ENCODE measurements around the gene SYNDIG1. TPM values are rescaled to one million over a fixed set of nuclear protein-coding genes. Genes with fewer than 3 reads are reported as not detected.

The SYNDIG1 gene
- total and polyA plus RNA-seq, 2 donors (not counting 1 experiment from before 2014, with no cell fraction given) = not detected

- DNase-seq (no peak), ATAC-seq (ENCODE audit: low read depth) (no peak)
- intact Hi-C loops (cut with micrococcal nuclease) = no loop called here
- H3K4me3 Mint-ChIP-seq = no peak overlapping the region
- no peak overlapping the region for H2AFZ ChIP-seq (ENCODE audit: insufficient read depth, low read depth, low read length, poor library complexity, severe bottlenecking)
- H3K4me3 ChIP-seq (ENCODE audit: control extremely low read depth in 1 of 5, extremely low read depth in 1 of 5, insufficient read depth in 1 of 5, low read depth in 2 of 5, low read length in 4 of 5) = no peak overlapping the region
- peaks cover 0 to 4% (median 0%) of the 10 kb centered on the region in 3 donors for H3K9me3 ChIP-seq (ENCODE audit: control extremely low read depth in 1 of 3, control insufficient read depth in 2 of 3, insufficient read depth in 1 of 3, low read length in 2 of 3)
- H3K4me1 Mint-ChIP-seq = no peaks in the 10 kb centered on the region
- H3K27ac Mint-ChIP-seq = no peak overlapping the region
- no peak overlapping the region for H3K27ac ChIP-seq (ENCODE audit: low read length in 2 of 2)
- TF ChIP-seq EZH2 (IDR thresholded peaks at IDR 0.05; ENCODE audit: borderline replicate concordance, insufficient read depth, low read depth, low read length, poor library complexity, severe bottlenecking) (no peak), CTCF (IDR thresholded peaks at IDR 0.05) (no peak)
- no peak overlapping the region for H3K4me2 ChIP-seq (replicated peaks; ENCODE audit: low read depth, low read length, poor library complexity, severe bottlenecking)
- POLR2A ChIA-PET = no interaction called here
- 79% methylated on average over 12 of the region's 16 CpGs for WGBS (ENCODE audit: insufficient coverage)
- H3K27me3 ChIP-seq (replicated peaks in 1 of 4; ENCODE audit: control extremely low read depth in 1 of 4, control insufficient read depth in 3 of 4, insufficient read depth in 4 of 4, low read length in 3 of 4) = no peaks in the 10 kb centered on the region
- no peaks in the 10 kb centered on the region for H3K36me3 ChIP-seq (replicated peaks in 1 of 2; ENCODE audit: control extremely low read depth in 1 of 2, control insufficient read depth in 1 of 2, extremely low read depth in 1 of 2, insufficient read depth in 2 of 2, low read length in 1 of 2)
- H3K79me2 ChIP-seq (ENCODE audit: control insufficient read depth, insufficient read depth, low read length) = no peaks in the 10 kb centered on the region
- no peaks in the 10 kb centered on the region for H3K4me1 ChIP-seq (ENCODE audit: control insufficient read depth in 2 of 2, insufficient read depth in 2 of 2, low read length in 2 of 2)
- CTCF ChIA-PET = no interaction called here
- no peaks in the 10 kb centered on the region for H4K20me1 ChIP-seq (ENCODE audit: control insufficient read depth, insufficient read depth, low read length, poor library complexity, severe bottlenecking)
- no peaks in the 10 kb centered on the region for H3K9me3 Mint-ChIP-seq (ENCODE audit: insufficient read depth)
- H3K27me3 Mint-ChIP-seq = no peaks in the 10 kb centered on the region
- no peak overlapping the region for H3K9ac ChIP-seq (ENCODE audit: low read length)
Observed at GRCh38 chr20:24492031-24492607, 22.7 kb downstream of the SYNDIG1 start.

GRCh38 chr20:24492698-24493097 lies 23.3 kb downstream of the SYNDIG1 start:
- no peaks in the 10 kb centered on the region for H3K36me3 ChIP-seq (replicated peaks in 1 of 2; ENCODE audit: control extremely low read depth in 1 of 2, control insufficient read depth in 1 of 2, extremely low read depth in 1 of 2, insufficient read depth in 2 of 2, low read length in 1 of 2)
- H3K27ac Mint-ChIP-seq = no peak overlapping the region
- no peaks in the 10 kb centered on the region for H4K20me1 ChIP-seq (ENCODE audit: control insufficient read depth, insufficient read depth, low read length, poor library complexity, severe bottlenecking)
- no peak overlapping the region for H3K4me3 Mint-ChIP-seq
- no peak for DNase-seq
- H3K4me2 ChIP-seq (replicated peaks; ENCODE audit: low read depth, low read length, poor library complexity, severe bottlenecking) = no peak overlapping the region
- H3K9ac ChIP-seq (ENCODE audit: low read length) = no peak overlapping the region
- no peaks in the 10 kb centered on the region for H3K79me2 ChIP-seq (ENCODE audit: control insufficient read depth, insufficient read depth, low read length)
- H3K27me3 ChIP-seq (replicated peaks in 1 of 4; ENCODE audit: control extremely low read depth in 1 of 4, control insufficient read depth in 3 of 4, insufficient read depth in 4 of 4, low read length in 3 of 4) = no peaks in the 10 kb centered on the region
- no peaks in the 10 kb centered on the region for H3K4me1 ChIP-seq (ENCODE audit: control insufficient read depth in 2 of 2, insufficient read depth in 2 of 2, low read length in 2 of 2)
- no peak overlapping the region for H2AFZ ChIP-seq (ENCODE audit: insufficient read depth, low read depth, low read length, poor library complexity, severe bottlenecking)
- TF ChIP-seq EZH2 (IDR thresholded peaks at IDR 0.05; ENCODE audit: borderline replicate concordance, insufficient read depth, low read depth, low read length, poor library complexity, severe bottlenecking) = no peak
- no peak for TF ChIP-seq CTCF (IDR thresholded peaks at IDR 0.05)
- POLR2A ChIA-PET = no interaction called here
- CTCF ChIA-PET = no interaction called here
- no peaks in the 10 kb centered on the region for H3K27me3 Mint-ChIP-seq
- intact Hi-C loops (cut with micrococcal nuclease) = no loop called here
- WGBS (ENCODE audit: insufficient coverage) = no CpG with 5 or more reads among the region's 2 CpGs
- H3K4me1 Mint-ChIP-seq = no peaks in the 10 kb centered on the region
- peaks cover 0 to 4% (median 0%) of the 10 kb centered on the region in 3 donors for H3K9me3 ChIP-seq (ENCODE audit: control extremely low read depth in 1 of 3, control insufficient read depth in 2 of 3, insufficient read depth in 1 of 3, low read length in 2 of 3)
- H3K4me3 ChIP-seq (ENCODE audit: control extremely low read depth in 1 of 5, extremely low read depth in 1 of 5, insufficient read depth in 1 of 5, low read depth in 2 of 5, low read length in 4 of 5) = no peak overlapping the region
- no peak for ATAC-seq (ENCODE audit: low read depth)
- no peaks in the 10 kb centered on the region for H3K9me3 Mint-ChIP-seq (ENCODE audit: insufficient read depth)
- no peak overlapping the region for H3K27ac ChIP-seq (ENCODE audit: low read length in 2 of 2)
